MM.1S (cell line): ENCODE measurements around the gene PUDP.

Source experiments
- DNase-seq: peaks from one replicate; pipeline ENCODE4 v3.0.0-alpha.2; 2015
- H2AFZ ChIP-seq: fragments of 300-600 bp; sonication (generic); 2 replicates; pipeline ENCODE4 v1.6.0; 2016; ENCODE audit warnings: antibody characterized with exemption, low read length
- H3F3A ChIP-seq: fragments of 300-600 bp; sonication (generic); 2 replicates; pipeline ENCODE4 v1.6.1; 2016; ENCODE audit warnings: mild to moderate bottlenecking, antibody characterized with exemption, low read length, moderate library complexity, mixed read lengths; ENCODE audit not compliant: insufficient read depth
- H3K27ac ChIP-seq: fragments of 300-600 bp; sonication (generic); 2 replicates; pipeline ENCODE4 v1.5.1; 2016; ENCODE audit warnings: mild to moderate bottlenecking, low read length
- H3K27me3 ChIP-seq: fragments of 300-600 bp; sonication (generic); replicated peaks from 2 replicates; pipeline ENCODE4 v1.6.0; 2016; ENCODE audit warnings: low read length; ENCODE audit not compliant: insufficient read depth
- H3K36me3 ChIP-seq: fragments of 300-600 bp; sonication (generic); replicated peaks from 2 replicates; pipeline ENCODE4 v1.6.1; 2016; ENCODE audit warnings: mild to moderate bottlenecking, low read length, mixed read lengths; ENCODE audit not compliant: insufficient read depth
- H3K4me1 ChIP-seq: fragments of 300-600 bp; sonication (generic); 2 replicates; pipeline ENCODE4 v1.6.1; 2016; ENCODE audit warnings: low read length, mixed read lengths
- H3K4me2 ChIP-seq: fragments of 300-600 bp; sonication (generic); 2 replicates; pipeline ENCODE4 v1.6.0; 2016; ENCODE audit warnings: low read depth, low read length
- H3K4me3 ChIP-seq: fragments of 300-600 bp; sonication (generic); 2 replicates; pipeline ENCODE4 v1.5.1; 2016; ENCODE audit warnings: low read length, mixed read lengths
- H3K79me2 ChIP-seq: fragments of 300-600 bp; sonication (generic); 2 replicates; pipeline ENCODE4 v1.6.1; 2016; ENCODE audit warnings: mixed run types, low read length, mixed read lengths
- H3K9ac ChIP-seq: fragments of 300-600 bp; sonication (generic); 2 replicates; pipeline ENCODE4 v1.6.1; 2016; ENCODE audit warnings: low read length, mixed read lengths
- H3K9me2 ChIP-seq: fragments of 300-600 bp; sonication (generic); replicated peaks from 2 replicates; pipeline ENCODE4 v1.6.1; 2016; ENCODE audit warnings: mild to moderate bottlenecking, low read length, mixed read lengths; ENCODE audit not compliant: insufficient read depth
- H3K9me3 ChIP-seq: fragments of 300-600 bp; sonication (generic); replicated peaks from 2 replicates; pipeline ENCODE4 v1.6.1; 2016; ENCODE audit warnings: mild to moderate bottlenecking, low read length, mixed read lengths; ENCODE audit not compliant: insufficient read depth
- H4K20me1 ChIP-seq: fragments of 300-600 bp; sonication (generic); 2 replicates; pipeline ENCODE4 v1.6.1; 2016; ENCODE audit warnings: mild to moderate bottlenecking, low read length, moderate library complexity, mixed read lengths; ENCODE audit not compliant: insufficient read depth
- CTCF ChIP-seq: fragments of 300-600 bp; sonication (generic); IDR thresholded peaks from 2 replicates; pipeline ENCODE4 v1.5.1; 2016; ENCODE audit warnings: antibody characterized with exemption, low read length, mixed read lengths
- EZH2 ChIP-seq: fragments of 300-600 bp; sonication (generic); optimal IDR thresholded peaks from 2 replicates; pipeline ENCODE3; 2017; ENCODE audit warnings: low read depth, mild to moderate bottlenecking, antibody characterized with exemption, low read length, mixed read lengths
- EZH2phosphoT487 ChIP-seq: fragments of 300-600 bp; sonication (generic); IDR thresholded peaks from 2 replicates; pipeline ENCODE4 v1.6.1; 2018; ENCODE audit warnings: antibody characterized with exemption, low read length

The PUDP gene

GRCh38 chrX:7077241-7078230 lies 70.4 kb downstream of the PUDP start:
- H3K4me2 ChIP-seq: no peak overlapping the region
- no peaks in the 10 kb centered on the region for H3K9me2 ChIP-seq
- H3K27me3 ChIP-seq: no peaks in the 10 kb centered on the region
- no peaks in the 10 kb centered on the region for H4K20me1 ChIP-seq
- H3K4me1 ChIP-seq: peaks cover 4% of the 10 kb centered on the region
- no peaks in the 10 kb centered on the region for H3K36me3 ChIP-seq
- H3K9ac ChIP-seq: no peak overlapping the region
- H3K9me3 ChIP-seq: no peaks in the 10 kb centered on the region
- H3F3A ChIP-seq: 0 out of 2 replicates have a peak, but pooled peaks cover 2% of the 10 kb centered on the region
- H3K4me3 ChIP-seq: no peak overlapping the region
- no peaks in the 10 kb centered on the region for H3K79me2 ChIP-seq
- TF ChIP-seq CTCF (no peak), EZH2phosphoT487 (no peak), EZH2 (no peak)
- no peak for DNase-seq
- H3K27ac ChIP-seq: no peak overlapping the region
- no peak overlapping the region for H2AFZ ChIP-seq

- no peaks in the 10 kb centered on the region for H3K79me2 ChIP-seq
These were observed 71.7 kb downstream of the PUDP start for GRCh38 chrX:7076245-7076661.

GRCh38 chrX:7074908-7075204 lies 73.1 kb downstream of the PUDP start:
- Histone ChIP-seq H3K4me1 (no peaks in the 10 kb centered on the region), H3K9ac (no peak overlapping the region), H3K36me3 (no peaks in the 10 kb centered on the region), H4K20me1 (no peaks in the 10 kb centered on the region), H2AFZ (no peak overlapping the region), H3K4me2 (no peak overlapping the region), H3K79me2 (no peaks in the 10 kb centered on the region), H3K27ac (no peak overlapping the region), H3K9me2 (no peaks in the 10 kb centered on the region), H3K4me3 (no peak overlapping the region), H3K27me3 (no peaks in the 10 kb centered on the region), H3F3A (no peaks in the 10 kb centered on the region), H3K9me3 (no peaks in the 10 kb centered on the region)
- no peak for DNase-seq
- no peak for TF ChIP-seq CTCF
- no peak for TF ChIP-seq EZH2phosphoT487
- TF ChIP-seq EZH2: no peak

More at GRCh38 chrX:7076245-7076661, 71.7 kb downstream of the PUDP start:
- Histone ChIP-seq H3K9me2 (no peaks in the 10 kb centered on the region), H3K4me3 (no peak overlapping the region), H3K27ac (no peak overlapping the region), H3K9ac (no peak overlapping the region), H3K4me2 (no peak overlapping the region), H3K27me3 (no peaks in the 10 kb centered on the region), H3K9me3 (no peaks in the 10 kb centered on the region), H4K20me1 (no peaks in the 10 kb centered on the region), H3K36me3 (no peaks in the 10 kb centered on the region), H2AFZ (no peak overlapping the region), H3K4me1 (no peaks in the 10 kb centered on the region), H3F3A (no peaks in the 10 kb centered on the region)
- no peak for DNase-seq
- TF ChIP-seq CTCF: no peak
- TF ChIP-seq EZH2phosphoT487: no peak
- TF ChIP-seq EZH2: no peak
